AG10803 (cell line): ENCODE results near the gene NOC4L.
"Not testable (repeated sequence)": the region's sequence is repeated elsewhere in the genome, so short reads cannot be mapped to it uniquely, and the experiment has no call there.

ENCODE experiments used
- DNase-seq: peaks from one replicate; pipeline ENCODE4 v3.0.0; 2010; ENCODE audit warnings: low read depth
- H3K4me3 ChIP-seq: 2 replicates; pipeline ENCODE4 v1.5.1; 2011; ENCODE audit warnings: mild to moderate bottlenecking, low read length, control low read depth
- TF ChIP-seq, protein P1 (sequence below): conservative IDR thresholded peaks from 2 replicates; pipeline ENCODE4 v1.5.1; 2011; ENCODE audit warnings: mild to moderate bottlenecking, low read length, control low read depth, inconsistent platforms

The NOC4L gene

DNA sequence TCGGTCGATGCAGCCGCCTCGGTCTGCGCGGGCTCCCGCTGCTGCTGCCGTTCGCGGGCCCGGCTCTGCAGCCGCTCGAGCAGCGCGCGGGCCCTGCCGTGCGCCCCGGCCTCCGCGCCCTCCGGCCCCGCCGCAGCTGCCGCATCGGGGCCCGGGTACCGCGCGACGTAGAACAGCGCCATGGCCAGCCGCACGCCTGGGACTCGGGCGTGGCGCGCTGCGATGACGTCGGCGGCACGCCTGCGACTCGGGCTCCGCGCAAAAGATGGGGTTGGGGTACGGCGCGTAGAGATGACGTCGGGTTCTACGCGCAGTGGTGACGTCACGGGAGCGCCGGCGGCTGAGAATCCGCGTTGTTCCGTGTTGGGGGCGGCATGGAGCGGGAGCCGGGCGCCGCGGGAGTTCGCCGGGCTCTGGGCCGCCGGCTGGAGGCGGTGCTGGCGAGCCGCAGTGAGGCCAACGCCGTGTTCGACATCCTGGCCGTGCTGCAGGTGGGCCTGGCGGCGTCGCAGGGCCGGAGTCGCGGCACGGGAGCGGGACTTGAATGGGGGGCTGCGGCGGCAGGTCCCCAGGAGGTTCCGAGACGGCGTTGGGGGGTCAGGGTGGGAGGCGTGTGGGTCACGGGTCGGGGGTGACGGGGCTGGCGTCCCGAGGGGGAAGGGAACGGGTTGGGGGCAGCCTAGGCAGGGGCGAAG, at the start of gene NOC4L, which contains the start of gene DDX51:
Gene NOC4L, plus strand, starts transcription at position 343 of the 695 bp plus-strand sequence. Its CDS starts 32 bp downstream, at position 375.
Gene DDX51, minus strand, starts transcription at position 205 of the 695 bp plus-strand sequence. Its CDS starts 23 bp downstream, at position 182.
- H3K4me3 ChIP-seq, result peak within 1 kb of the TSS; percentile 82
- TF ChIP-seq, protein P1, sequence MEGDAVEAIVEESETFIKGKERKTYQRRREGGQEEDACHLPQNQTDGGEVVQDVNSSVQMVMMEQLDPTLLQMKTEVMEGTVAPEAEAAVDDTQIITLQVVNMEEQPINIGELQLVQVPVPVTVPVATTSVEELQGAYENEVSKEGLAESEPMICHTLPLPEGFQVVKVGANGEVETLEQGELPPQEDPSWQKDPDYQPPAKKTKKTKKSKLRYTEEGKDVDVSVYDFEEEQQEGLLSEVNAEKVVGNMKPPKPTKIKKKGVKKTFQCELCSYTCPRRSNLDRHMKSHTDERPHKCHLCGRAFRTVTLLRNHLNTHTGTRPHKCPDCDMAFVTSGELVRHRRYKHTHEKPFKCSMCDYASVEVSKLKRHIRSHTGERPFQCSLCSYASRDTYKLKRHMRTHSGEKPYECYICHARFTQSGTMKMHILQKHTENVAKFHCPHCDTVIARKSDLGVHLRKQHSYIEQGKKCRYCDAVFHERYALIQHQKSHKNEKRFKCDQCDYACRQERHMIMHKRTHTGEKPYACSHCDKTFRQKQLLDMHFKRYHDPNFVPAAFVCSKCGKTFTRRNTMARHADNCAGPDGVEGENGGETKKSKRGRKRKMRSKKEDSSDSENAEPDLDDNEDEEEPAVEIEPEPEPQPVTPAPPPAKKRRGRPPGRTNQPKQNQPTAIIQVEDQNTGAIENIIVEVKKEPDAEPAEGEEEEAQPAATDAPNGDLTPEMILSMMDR, result no peak
- peak; percentile 93 for DNase-seq

GRCh38 chr12:132095520-132096409, 48.5 kb upstream of the NOC4L start:
- DNase-seq, result no peak
- H3K4me3 ChIP-seq, result no peak overlapping the region
- TF ChIP-seq, protein P1, result no peak

GRCh38 chr12:132099739-132100138, 44.5 kb upstream of the NOC4L start:
- TF ChIP-seq, protein P1, result no peak
- no peak overlapping the region for H3K4me3 ChIP-seq
- DNase-seq, result no peak

- H3K4me3 ChIP-seq, result no peak overlapping the region
- TF ChIP-seq, protein P1, result no peak
- no peak for DNase-seq
Measured at GRCh38 chr12:132100306-132101065, 43.8 kb upstream of the NOC4L start.

GRCh38 chr12:132102297-132102696, 42.0 kb upstream of the NOC4L start:
- no peak overlapping the region for H3K4me3 ChIP-seq
- TF ChIP-seq, protein P1, result no peak
- DNase-seq, result no peak

GRCh38 chr12:132103072-132103471, 41.2 kb upstream of the NOC4L start:
- not testable (repeated sequence) for DNase-seq, H3K4me3 ChIP-seq
